Left forelimb (tissue), 1 donor: Measurements from ENCODE around the gene NSUN2.

Experiments
- DNase-seq: peaks from one replicate; pipeline ENCODE4 v3.0.0-alpha.2; 2018; ENCODE audit warnings: low spot score

Gene NSUN2

GRCh38 chr5:6556089-6556801 is 76.6 kb downstream of the NSUN2 start:
- no peak for DNase-seq

- DNase-seq: no peak
These were observed 78.0 kb downstream of the NSUN2 start for GRCh38 chr5:6554812-6555211.

GRCh38 chr5:6553972-6554371 is 78.9 kb downstream of the NSUN2 start:
- DNase-seq: no peak

GRCh38 chr5:6552612-6553011 is 80.2 kb downstream of the NSUN2 start:
- no peak for DNase-seq

GRCh38 chr5:6551955-6552313 is 80.9 kb downstream of the NSUN2 start:
- no peak for DNase-seq

- no peak for DNase-seq
These were observed 81.4 kb downstream of the NSUN2 start for GRCh38 chr5:6551287-6551954.

- DNase-seq: no peak
These were observed 82.2 kb downstream of the NSUN2 start for GRCh38 chr5:6550628-6551027.
